Ectodermal cell (in vitro differentiated cells): ENCODE data around the gene SLAMF1.

Experiments
- H3K27ac ChIP-seq: 2 replicates; pipeline ENCODE4 v1.7.0; 2013; ENCODE audit warnings: mild to moderate bottlenecking, low read depth, low read length; ENCODE audit not compliant: insufficient read depth, poor library complexity, severe bottlenecking
- H3K27me3 ChIP-seq: 2 replicates; pipeline ENCODE4 v1.7.0; 2013; ENCODE audit warnings: mild to moderate bottlenecking, low read length; ENCODE audit not compliant: insufficient read depth, control insufficient read depth, poor library complexity, severe bottlenecking
- H3K36me3 ChIP-seq: one replicate; pipeline ENCODE4 v1.7.0; 2013; ENCODE audit warnings: low read length; ENCODE audit not compliant: control insufficient read depth, insufficient read depth
- H3K4me1 ChIP-seq: one replicate; pipeline ENCODE4 v1.7.0; 2013; ENCODE audit warnings: low read length; ENCODE audit not compliant: control insufficient read depth, insufficient read depth
- H3K4me3 ChIP-seq: 2 replicates; pipeline ENCODE4 v1.7.0; 2013; ENCODE audit warnings: low read depth, low read length, control low read depth; ENCODE audit not compliant: insufficient read depth
- H3K9me3 ChIP-seq: 2 replicates; pipeline ENCODE4 v1.7.0; 2013; ENCODE audit warnings: mild to moderate bottlenecking, low read length, moderate library complexity; ENCODE audit not compliant: control insufficient read depth
- WGBS, 2 experiments: methylation state at CpG; one replicate each; pipeline ENCODE4 v1.1.7; 2013; ENCODE audit warnings: missing lambda C conversion rate in 2 of 2; 5-methylcytosine and 5-hydroxymethylcytosine counted together

Gene SLAMF1

DNA sequence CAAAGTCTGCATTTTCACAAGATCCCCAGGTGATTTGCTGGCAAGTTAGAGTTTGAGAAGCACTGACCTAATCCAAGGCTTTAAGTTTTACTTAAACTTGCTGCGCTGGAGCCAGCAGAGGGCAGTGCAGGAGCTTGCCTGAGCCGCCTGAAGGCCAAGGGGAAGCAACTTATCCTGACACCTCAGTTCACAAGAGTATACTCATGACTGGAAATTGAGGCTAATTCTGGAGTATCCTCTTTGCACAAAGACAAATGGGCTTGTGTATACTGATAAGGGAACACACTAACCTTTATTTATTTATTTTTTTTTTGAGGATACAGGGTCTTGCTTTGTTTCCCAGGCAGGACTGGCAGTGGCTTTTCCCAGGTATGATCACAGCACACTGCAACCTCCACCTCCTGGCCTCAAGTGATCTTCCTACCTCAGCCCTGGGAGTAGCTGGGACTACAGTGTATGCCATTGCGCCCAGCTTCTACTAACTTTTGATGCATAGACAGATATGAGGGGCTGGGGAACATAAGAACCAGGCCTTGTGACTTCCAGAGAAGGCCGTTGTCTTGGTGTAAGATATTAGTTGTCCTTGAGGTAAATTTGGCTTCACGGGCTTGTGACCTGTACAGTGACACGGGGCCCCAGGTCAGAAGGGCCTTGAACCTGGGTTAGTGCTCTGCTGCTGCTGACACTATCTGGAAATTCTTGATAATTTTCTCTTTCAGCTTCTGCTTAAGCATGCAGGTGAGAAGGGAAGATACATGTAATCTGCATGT is 29.0 kb upstream of the SLAMF1 start:
- Histone ChIP-seq H3K4me3 (no peak overlapping the region), H3K4me1 (no peaks in the 10 kb centered on the region), H3K9me3 (no peaks in the 10 kb centered on the region), H3K27ac (no peak overlapping the region), H3K36me3 (no peaks in the 10 kb centered on the region), H3K27me3 (no peaks in the 10 kb centered on the region)
- WGBS, 2 experiments: 60 to 65% methylated on average over 6 of the region's 6 CpGs

DNA sequence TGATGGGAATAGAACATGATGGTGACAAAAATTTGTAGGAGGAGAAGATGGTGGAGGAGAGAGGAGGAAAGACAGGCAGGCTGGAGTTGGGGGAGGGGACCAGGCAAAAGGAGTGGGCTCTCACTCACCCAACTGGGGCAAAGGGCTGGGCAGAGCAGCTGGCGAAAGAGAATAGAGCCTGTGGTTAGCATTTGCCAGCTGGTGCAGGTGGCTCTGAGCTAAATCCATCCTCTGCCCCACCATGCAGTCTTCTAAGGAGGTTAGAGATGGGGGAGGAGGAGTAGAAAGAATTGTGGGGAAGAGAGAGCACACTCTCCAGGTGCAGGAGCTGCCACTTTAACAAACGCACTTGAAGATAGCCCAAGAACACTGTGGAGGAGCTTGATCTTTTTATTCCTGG is 27.6 kb upstream of the SLAMF1 start:
- Histone ChIP-seq H3K4me1 (no peaks in the 10 kb centered on the region), H3K27me3 (no peaks in the 10 kb centered on the region), H3K9me3 (no peaks in the 10 kb centered on the region), H3K36me3 (no peaks in the 10 kb centered on the region), H3K27ac (no peak overlapping the region), H3K4me3 (no peak overlapping the region)
- WGBS, 2 experiments: 92 to 94% methylated on average over 2 of the region's 2 CpGs

DNA sequence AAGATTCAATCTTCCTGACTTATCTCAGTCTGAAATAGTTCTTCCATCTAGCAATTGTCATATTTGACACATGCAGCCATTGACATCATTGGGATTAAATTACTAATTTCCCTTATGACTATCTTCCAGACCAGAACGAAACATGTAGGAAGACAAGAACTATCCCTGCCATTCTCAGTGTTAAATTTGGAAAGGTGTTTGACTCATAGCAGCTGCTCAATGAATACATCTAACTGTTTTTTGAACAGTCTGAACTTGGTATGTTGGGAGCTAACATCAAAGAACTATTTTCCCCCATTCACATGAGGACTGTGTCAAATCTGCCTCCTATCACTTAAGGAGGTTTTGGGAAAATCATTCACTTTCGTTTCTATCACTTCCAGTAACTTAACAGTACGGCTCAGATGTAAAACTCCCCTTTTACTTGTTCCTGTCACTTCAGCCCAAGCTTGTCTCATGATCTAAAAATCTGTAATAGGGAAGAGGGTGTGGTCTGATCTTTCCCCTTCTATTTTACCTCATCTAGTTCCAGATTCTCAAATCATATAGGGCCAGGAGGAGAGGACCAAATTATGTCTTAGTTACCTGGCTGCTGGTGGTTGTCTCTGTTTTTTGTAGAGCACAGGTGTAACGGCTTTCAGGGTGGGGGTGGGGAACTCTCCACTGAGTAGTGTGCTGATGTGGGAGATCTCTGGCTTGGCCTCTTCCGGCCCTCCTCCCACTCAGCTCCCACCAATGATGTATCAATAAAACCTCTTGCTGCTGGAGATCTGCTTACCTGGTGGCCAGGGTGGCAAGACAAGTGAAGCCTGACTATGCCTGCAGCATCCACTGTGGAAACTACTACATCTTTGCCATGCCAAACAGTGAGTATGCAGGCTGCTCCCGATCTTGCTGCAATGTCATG is 26.2 kb upstream of the SLAMF1 start:
- Histone ChIP-seq H3K27me3 (no peaks in the 10 kb centered on the region), H3K4me1 (no peaks in the 10 kb centered on the region), H3K4me3 (no peak overlapping the region), H3K9me3 (no peaks in the 10 kb centered on the region), H3K27ac (no peak overlapping the region), H3K36me3 (no peaks in the 10 kb centered on the region)
- WGBS, 2 experiments: 88 to 90% methylated on average over 4 to 6 of the region's 6 CpGs

DNA sequence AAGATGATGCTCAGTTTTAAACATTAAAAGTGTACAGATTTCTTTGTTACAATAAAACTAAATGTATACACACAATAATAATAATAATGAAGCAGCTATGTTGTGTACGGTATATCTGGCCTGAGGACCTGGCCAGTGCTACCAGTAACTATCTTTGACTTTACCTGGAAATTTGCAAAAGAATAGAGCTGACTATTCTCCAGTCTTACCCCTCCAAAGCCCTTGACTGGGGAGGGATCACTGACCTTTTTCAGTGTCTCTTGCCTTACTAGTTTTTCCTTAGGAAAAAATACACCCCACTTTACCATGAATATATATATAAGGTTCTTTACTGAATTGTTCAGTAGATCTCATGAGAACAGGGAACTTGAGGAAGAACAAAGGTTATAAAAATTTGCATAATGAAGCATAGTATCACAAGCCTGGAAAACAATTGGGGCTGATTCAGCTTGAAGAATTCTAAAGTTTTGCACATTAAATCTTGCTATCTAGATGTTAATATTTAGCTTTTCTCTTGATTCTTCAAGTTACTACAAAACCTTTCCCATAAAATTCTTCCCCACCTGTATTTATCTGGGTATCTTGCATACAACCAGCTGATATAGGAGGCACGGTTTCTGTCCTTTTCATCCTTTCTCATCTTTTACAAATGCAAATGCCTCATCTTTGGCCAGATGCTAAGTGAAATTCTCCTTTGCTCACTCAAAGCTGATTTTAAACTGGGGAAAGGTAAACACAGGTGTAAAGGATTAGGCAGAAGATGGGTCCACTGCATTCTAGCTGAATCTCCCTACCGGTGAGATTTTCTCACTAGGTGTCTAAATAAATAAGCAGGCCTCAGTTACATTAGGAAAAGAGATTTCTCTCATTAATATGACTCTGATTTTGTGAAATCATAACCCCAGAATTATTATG is 25.0 kb upstream of the SLAMF1 start:
- H3K9me3 ChIP-seq: no peaks in the 10 kb centered on the region
- H3K4me3 ChIP-seq: no peak overlapping the region
- no peaks in the 10 kb centered on the region for H3K4me1 ChIP-seq
- no peaks in the 10 kb centered on the region for H3K36me3 ChIP-seq
- WGBS, 2 experiments: 27 to 31% methylated on average over 3 of the region's 3 CpGs
- no peak overlapping the region for H3K27ac ChIP-seq
- no peaks in the 10 kb centered on the region for H3K27me3 ChIP-seq

DNA sequence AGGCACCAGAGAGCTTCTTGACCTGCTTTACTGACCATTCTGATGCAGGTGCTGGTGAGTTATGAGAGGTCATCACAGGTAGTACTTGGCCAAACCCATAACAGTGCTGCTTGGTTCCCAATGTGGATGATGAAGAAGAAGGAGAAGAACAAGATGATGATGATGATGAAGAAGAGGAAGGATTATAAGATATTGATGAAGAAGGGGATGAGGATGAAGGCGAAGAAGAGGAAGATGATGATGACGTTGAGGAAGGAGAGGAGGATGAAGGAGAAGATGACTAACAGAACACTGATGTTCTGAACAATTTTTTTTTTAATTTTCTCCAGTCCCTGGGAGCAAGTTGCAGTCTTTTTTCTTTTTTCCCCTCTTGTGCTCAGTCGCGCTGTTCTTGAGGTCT is 23.9 kb upstream of the SLAMF1 start:
- no peaks in the 10 kb centered on the region for H3K9me3 ChIP-seq
- WGBS, 2 experiments: 88 to 99% methylated on average over 2 to 4 of the region's 4 CpGs

DNA sequence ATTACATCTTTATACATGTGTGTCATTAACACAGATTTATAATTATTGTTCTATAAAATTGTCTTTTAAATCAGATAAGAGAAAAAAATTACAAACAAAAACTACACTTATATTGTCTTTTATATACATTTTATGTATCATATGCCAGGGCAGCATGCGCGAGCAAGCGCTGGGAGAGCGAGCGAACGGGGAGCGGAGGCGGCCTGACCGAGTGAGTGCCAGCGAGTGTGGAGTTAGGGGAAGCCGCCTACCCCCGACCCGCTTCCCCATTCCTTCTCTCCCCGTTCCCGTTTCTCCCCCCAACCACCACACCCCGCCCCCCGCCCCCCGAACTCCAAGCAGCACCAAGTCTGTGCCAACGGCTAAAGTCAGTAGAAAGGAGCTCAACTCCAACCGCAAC is 23.0 kb upstream of the SLAMF1 start:
- Histone ChIP-seq H3K4me3 (no peak overlapping the region), H3K27ac (no peak overlapping the region), H3K9me3 (no peaks in the 10 kb centered on the region), H3K27me3 (no peaks in the 10 kb centered on the region), H3K4me1 (no peaks in the 10 kb centered on the region), H3K36me3 (no peaks in the 10 kb centered on the region)
- 91 to 96% methylated on average over 16 to 20 of the region's 20 CpGs for WGBS, 2 experiments

More for the DNA sequence above, 23.9 kb upstream of the SLAMF1 start:
- Histone ChIP-seq H3K27ac (no peak overlapping the region), H3K4me3 (no peak overlapping the region), H3K4me1 (no peaks in the 10 kb centered on the region), H3K27me3 (no peaks in the 10 kb centered on the region), H3K36me3 (no peaks in the 10 kb centered on the region)

DNA sequence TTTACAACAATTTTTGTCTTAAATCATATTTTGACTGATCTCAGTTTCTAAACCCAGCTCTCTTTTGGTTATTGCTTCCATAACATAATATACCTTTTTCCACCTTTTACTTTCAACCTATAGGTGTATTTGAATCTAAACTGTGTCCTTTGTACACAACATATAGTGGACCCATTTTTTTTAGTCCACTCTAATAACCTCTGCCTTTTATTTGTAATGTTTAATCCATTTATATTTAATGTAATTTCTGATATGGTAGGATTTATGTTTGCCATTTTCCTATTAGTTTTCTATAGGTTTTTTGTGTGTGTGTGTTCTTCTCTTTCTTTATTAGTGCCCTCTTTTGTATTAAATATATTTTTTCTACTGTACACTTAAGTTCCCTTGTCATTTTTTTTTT is 22.4 kb upstream of the SLAMF1 start:
- no peaks in the 10 kb centered on the region for H3K27me3 ChIP-seq
- no peak overlapping the region for H3K4me3 ChIP-seq
- H3K9me3 ChIP-seq: no peaks in the 10 kb centered on the region
- no peaks in the 10 kb centered on the region for H3K4me1 ChIP-seq
- H3K27ac ChIP-seq: no peak overlapping the region
- no peaks in the 10 kb centered on the region for H3K36me3 ChIP-seq

DNA sequence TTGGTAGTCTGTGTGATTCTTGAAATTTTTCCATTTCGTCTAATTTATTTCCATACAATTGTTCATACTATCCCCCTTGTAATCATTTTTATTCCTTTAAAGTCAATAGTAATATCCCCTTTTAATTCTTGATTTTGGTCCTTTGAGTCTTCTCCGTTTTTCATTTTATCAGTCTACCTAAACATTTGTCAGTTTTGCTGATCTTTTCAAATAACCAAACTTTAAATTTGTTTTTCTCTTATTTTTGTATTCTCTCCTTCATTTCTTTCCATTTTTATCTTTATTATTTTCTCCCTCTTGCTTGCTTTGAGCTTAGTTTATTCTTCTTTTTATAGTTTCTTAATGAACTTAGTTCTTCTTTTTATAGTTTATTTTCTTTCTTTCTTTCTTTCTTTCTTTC is 21.1 kb upstream of the SLAMF1 start:
- Histone ChIP-seq H3K4me1 (no peaks in the 10 kb centered on the region), H3K4me3 (no peak overlapping the region), H3K27ac (no peak overlapping the region), H3K27me3 (no peaks in the 10 kb centered on the region), H3K36me3 (no peaks in the 10 kb centered on the region), H3K9me3 (no peaks in the 10 kb centered on the region)
- WGBS, 2 experiments: 85 to 92% methylated on average over 2 of the region's 2 CpGs

DNA sequence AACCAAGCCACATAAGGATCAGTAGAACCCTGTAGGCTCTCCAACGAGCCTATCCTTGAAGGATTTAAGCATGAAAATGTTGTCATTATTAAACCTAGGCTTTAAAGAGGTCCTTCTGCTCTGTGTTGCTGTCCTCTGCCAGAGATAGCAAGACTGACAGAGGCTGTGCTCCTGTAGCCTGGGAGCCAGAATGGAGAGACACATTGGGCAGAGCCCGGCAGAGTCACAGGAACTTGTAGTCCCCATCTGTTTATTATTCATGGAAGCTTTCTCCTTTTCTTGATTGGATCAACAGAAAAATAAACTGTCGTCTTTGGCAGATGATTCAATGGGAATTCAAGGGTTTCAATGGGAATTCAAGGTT is 19.2 kb upstream of the SLAMF1 start:
- Histone ChIP-seq H3K27ac (no peak overlapping the region), H3K4me3 (no peak overlapping the region), H3K4me1 (no peaks in the 10 kb centered on the region), H3K27me3 (no peaks in the 10 kb centered on the region), H3K9me3 (no peaks in the 10 kb centered on the region), H3K36me3 (no peaks in the 10 kb centered on the region)
- WGBS, 2 experiments: 84 to 91% methylated on average over 3 of the region's 3 CpGs
